Lung (tissue), 12 donors: Measurements from ENCODE around the gene AADACL2. TPM values are rescaled to one million over a fixed set of nuclear protein-coding genes. Genes with fewer than 3 reads are reported as not detected.
"Not testable (repeated sequence)": the region's sequence is repeated elsewhere in the genome, so short reads cannot be mapped to it uniquely, and the experiment has no call there.

Source experiments
- ATAC-seq: fragments of 200-7000 bp; cut with Tn5 transposase; one replicate; pipeline ENCODE4 v1.9.1; 2020; ENCODE audit warnings: moderate number of reproducible peaks; ENCODE audit not compliant: insufficient read depth, low FRiP score
- DNase-seq, 3 donors: peaks; one replicate each; pipeline ENCODE4 v3.0.0-alpha.2; 2013 to 2017
- H3K27ac ChIP-seq, 2 donors: one replicate each; pipeline ENCODE4 v1.5.1; 2013; ENCODE audit warnings: mild to moderate bottlenecking in 2 of 2, moderate library complexity in 2 of 2, control low read depth in 1 of 2, inconsistent platforms in 1 of 2, low read depth in 1 of 2, low read length in 1 of 2
- H3K27me3 ChIP-seq, 3 donors: one replicate each; pipeline ENCODE4 v1.5.1; 2013; ENCODE audit warnings: low read length in 2 of 3; ENCODE audit not compliant: control insufficient read depth in 3 of 3, insufficient read depth in 3 of 3
- H3K36me3 ChIP-seq, 4 donors: one replicate each; pipeline ENCODE4 v1.5.1; 2013; ENCODE audit warnings: low read length in 4 of 4, mild to moderate bottlenecking in 1 of 4, moderate library complexity in 1 of 4; ENCODE audit not compliant: control insufficient read depth in 4 of 4, insufficient read depth in 4 of 4
- H3K4me1 ChIP-seq, 5 donors: one replicate each; pipeline ENCODE4 v1.5.1; 2013; ENCODE audit warnings: low read length in 5 of 5, mild to moderate bottlenecking in 2 of 5, moderate library complexity in 1 of 5; ENCODE audit not compliant: control insufficient read depth in 5 of 5, insufficient read depth in 5 of 5
- H3K4me3 ChIP-seq: one replicate; pipeline ENCODE4 v1.5.1; 2013; ENCODE audit warnings: mild to moderate bottlenecking, control low read depth, moderate library complexity
- H3K9ac ChIP-seq, 2 donors: one replicate each; pipeline ENCODE4 v1.5.1; 2013; ENCODE audit warnings: low read length in 2 of 2, control low read depth in 1 of 2; ENCODE audit not compliant: insufficient read depth in 1 of 2
- H3K9me3 ChIP-seq, 4 donors: one replicate each; pipeline ENCODE4 v1.5.1; 2013; ENCODE audit warnings: low read length in 3 of 4, mild to moderate bottlenecking in 1 of 4, moderate library complexity in 1 of 4; ENCODE audit not compliant: control insufficient read depth in 4 of 4, insufficient read depth in 3 of 4
- WGBS, 2 donors: extraction: QIAGEN DNeasy Blood & Tissue Kit; methylation state at CpG; one replicate each; pipeline ENCODE4 v1.1.7; 2013; 5-methylcytosine and 5-hydroxymethylcytosine counted together
- polyA plus RNA-seq, 2 donors: library from polyadenylated mRNA; stranded (reverse); fragments of 200-250 nt; gene quantifications; one replicate each; pipeline ENCODE4 v1.2.1, GENCODE V29; 2013
- total RNA-seq, 2 donors: library from RNA; depleted of rRNA in 1 of 2; stranded (reverse); fragments of >200 nt in 1 of 2; gene quantifications; one replicate each; pipeline ENCODE4 v1.2.1, GENCODE V29; 2014 to 2021
- TF ChIP-seq, protein P1 (sequence below): IDR thresholded peaks from 2 replicates; pipeline ENCODE4 v1.5.1; 2012; ENCODE audit warnings: mild to moderate bottlenecking; ENCODE audit errors: control extremely low read depth, extremely low read depth
- donor health status: control.
- donor health status: control.
- donor health status: Bipolar disorder and iron deficiency.
- donor health status: healthy.
- donor health status: DM: yes; HTN: yes; CAD: no.

AADACL2 gene
- total and polyA plus RNA-seq, 4 donors = 0.14 TPM; not detected in 3

DNA sequence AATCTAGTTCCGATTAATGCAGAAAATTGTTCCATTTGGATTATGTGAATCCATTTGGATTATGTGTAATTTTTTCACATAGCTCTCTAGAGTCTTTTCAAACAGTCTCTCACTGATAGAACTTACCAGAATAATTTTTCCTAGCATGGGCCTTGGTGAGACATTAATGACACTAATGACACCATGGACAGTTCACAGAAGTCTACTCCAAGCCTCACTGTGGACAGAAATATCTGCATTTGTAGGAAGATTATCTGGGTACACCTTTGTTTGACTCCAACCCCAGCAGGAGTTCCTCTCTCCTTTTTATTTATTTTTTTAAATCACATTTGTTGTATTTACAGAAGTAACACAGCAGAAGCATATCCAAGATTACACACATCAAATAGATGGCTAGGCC lies 27.9 kb downstream of the AADACL2 start:
- Histone ChIP-seq H3K9ac (no peak overlapping the region), H3K4me1 (no peaks in the 10 kb centered on the region), H3K36me3 (no peaks in the 10 kb centered on the region), H3K9me3 (no peaks in the 10 kb centered on the region), H3K27me3 (no peaks in the 10 kb centered on the region), H3K4me3 (no peak overlapping the region), H3K27ac (no peak overlapping the region)
- DNase-seq (no peak), ATAC-seq (no peak)
- TF ChIP-seq, protein P1, sequence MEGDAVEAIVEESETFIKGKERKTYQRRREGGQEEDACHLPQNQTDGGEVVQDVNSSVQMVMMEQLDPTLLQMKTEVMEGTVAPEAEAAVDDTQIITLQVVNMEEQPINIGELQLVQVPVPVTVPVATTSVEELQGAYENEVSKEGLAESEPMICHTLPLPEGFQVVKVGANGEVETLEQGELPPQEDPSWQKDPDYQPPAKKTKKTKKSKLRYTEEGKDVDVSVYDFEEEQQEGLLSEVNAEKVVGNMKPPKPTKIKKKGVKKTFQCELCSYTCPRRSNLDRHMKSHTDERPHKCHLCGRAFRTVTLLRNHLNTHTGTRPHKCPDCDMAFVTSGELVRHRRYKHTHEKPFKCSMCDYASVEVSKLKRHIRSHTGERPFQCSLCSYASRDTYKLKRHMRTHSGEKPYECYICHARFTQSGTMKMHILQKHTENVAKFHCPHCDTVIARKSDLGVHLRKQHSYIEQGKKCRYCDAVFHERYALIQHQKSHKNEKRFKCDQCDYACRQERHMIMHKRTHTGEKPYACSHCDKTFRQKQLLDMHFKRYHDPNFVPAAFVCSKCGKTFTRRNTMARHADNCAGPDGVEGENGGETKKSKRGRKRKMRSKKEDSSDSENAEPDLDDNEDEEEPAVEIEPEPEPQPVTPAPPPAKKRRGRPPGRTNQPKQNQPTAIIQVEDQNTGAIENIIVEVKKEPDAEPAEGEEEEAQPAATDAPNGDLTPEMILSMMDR = no peak
- WGBS, 2 donors = 92 to 94% methylated on average over 1 of the region's 1 CpG

DNA sequence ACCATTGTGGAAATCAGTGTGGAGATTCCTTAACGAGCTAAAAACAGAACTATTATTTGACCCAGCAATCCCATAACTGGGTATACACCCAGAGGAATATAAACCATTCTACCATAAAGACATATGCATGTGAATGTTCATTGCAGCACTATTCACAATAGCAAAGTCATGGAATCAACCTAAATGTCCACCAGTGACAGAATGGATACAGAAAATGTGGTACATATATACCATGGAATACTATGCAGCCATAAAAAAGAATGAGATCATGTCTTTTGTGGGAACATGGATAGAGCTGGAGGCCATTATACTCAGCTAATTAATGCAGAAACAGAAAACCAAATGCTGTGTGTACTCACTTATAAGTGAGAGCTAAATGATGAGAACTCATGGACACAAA lies 31.0 kb downstream of the AADACL2 start:
- not testable (repeated sequence) for H3K4me1 ChIP-seq, H3K4me3 ChIP-seq, DNase-seq, ATAC-seq, H3K36me3 ChIP-seq, H3K27me3 ChIP-seq, H3K27ac ChIP-seq, H3K9me3 ChIP-seq, H3K9ac ChIP-seq
- WGBS, 2 donors = 92 to 96% methylated on average over 1 of the region's 1 CpG

DNA sequence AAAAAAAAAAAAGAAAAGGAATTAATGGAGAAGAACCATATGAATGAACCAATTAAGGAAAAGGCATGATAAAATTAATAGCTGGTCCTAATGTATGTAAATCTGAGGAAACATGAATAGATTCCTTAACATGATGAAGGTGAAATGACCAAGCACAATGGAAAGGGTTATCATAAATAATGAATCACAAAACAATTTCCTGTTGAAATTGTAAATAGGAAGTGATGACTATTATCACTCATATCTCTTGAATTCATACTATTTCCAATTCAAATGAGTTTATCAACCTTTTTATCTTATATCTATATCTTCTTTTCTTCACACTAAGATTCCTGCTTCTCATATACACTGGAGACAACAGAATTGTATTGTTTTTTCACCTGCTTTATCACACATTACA lies 32.0 kb downstream of the AADACL2 start:
- DNase-seq (no peak), ATAC-seq (no peak)
- Histone ChIP-seq H3K4me3 (no peak overlapping the region), H3K9me3 (no peaks in the 10 kb centered on the region), H3K9ac (no peak overlapping the region), H3K27ac (no peak overlapping the region), H3K36me3 (no peaks in the 10 kb centered on the region), H3K4me1 (peaks cover 0 to 7% (median 0%) of the 10 kb centered on the region in 5 donors), H3K27me3 (no peaks in the 10 kb centered on the region)
- TF ChIP-seq, protein P1 = no peak

DNA sequence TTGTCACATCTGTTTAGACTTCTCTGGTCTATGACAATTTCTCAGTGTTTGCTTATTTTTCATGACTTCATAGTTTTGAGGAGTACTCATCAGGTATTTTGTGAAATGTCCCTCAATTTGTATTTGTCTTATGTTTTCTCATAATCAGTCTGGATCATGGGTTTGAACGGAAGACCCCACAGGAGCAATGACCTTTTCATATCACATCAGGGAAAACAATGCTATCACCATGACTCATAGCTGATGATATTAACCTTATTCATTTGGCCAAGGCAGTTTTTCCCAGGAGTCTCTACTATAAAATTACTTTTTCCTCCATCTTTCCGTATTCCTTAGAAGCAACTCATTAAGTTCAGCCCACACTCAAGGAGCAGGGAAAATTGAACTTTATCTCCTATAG lies 32.7 kb downstream of the AADACL2 start:
- ATAC-seq = no peak
- no peak overlapping the region for H3K9ac ChIP-seq

More for the DNA sequence above, 32.7 kb downstream of the AADACL2 start:
- H3K36me3 ChIP-seq = no peaks in the 10 kb centered on the region
- H3K4me1 ChIP-seq = peaks cover 0 to 15% (median 4%) of the 10 kb centered on the region in 5 donors
- WGBS, 2 donors = 81 to 96% methylated on average over 2 of the region's 2 CpGs
- no peak overlapping the region for H3K4me3 ChIP-seq
- no peak for DNase-seq
- no peaks in the 10 kb centered on the region for H3K9me3 ChIP-seq
- H3K27ac ChIP-seq = no peak overlapping the region
- no peaks in the 10 kb centered on the region for H3K27me3 ChIP-seq
- TF ChIP-seq, protein P1 = no peak
